ENCODE data around the gene TMCO5A. TPM values are rescaled to one million over a fixed set of nuclear protein-coding genes. Genes with fewer than 3 reads are reported as not detected.
"Not testable (repeated sequence)": the region's sequence is repeated elsewhere in the genome, so short reads cannot be mapped to it uniquely, and the experiment has no call there.

TMCO5A gene
- total RNA-seq = not detected

DNA sequence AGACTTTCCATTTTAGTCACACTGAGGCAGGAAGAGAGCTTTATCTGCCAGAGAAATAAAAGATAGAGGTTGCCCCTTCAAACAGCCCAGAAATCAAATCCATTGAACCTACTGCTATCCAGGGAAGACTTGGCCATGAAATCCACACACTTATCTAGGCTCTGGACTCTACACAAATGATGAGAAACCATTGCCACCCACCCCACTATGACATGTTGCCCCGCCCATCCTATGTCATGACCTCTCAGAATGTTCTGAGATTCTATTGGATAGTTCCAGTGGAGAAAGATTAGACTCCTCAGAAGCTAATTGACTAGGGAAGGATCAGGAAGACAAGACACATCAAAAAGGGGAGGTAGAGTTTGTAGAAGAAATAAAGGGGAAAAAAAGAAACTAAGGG, at the start of gene TMCO5A:
Gene TMCO5A (plus strand): TSS at position 301 of the 400 bp plus-strand sequence. CDS start 1,684 bp downstream, outside the sequence.
- DNase-seq = no peak

- DNase-seq = no peak
Observed at GRCh38 chr15:37885651-37886050, 48.8 kb upstream of the TMCO5A start.

GRCh38 chr15:37888356-37888755, 46.1 kb upstream of the TMCO5A start:
- no peak for DNase-seq

DNA sequence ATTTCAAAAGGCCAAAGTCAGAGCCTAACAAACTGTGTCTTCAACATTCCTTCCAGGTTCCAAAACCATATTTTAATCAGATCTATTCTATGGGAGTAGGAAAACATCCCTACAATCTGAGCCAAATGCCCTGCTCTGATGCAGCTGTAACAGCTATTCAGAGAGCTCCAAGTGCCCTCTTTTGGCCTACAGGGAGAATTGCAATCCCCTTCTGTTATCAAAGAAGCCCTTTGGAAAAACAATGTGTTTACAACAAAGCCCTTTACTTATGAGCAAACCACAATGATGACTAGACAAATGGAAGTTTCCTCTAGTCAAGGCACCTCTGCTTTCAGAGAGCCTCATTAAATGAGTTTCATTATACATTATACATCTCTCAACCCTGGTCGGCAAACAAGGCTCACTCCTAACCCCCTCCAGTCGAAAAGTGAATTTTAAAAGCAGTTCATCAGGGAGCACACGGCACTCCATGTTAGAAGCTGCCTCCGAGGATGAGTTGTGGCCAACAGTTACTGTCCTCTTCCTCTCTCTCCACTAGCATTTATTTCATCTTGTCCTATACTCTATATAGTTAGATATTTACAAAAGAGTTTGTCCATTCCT, 42.6 kb upstream of the TMCO5A start:
- peak; percentile 68 for DNase-seq

DNA sequence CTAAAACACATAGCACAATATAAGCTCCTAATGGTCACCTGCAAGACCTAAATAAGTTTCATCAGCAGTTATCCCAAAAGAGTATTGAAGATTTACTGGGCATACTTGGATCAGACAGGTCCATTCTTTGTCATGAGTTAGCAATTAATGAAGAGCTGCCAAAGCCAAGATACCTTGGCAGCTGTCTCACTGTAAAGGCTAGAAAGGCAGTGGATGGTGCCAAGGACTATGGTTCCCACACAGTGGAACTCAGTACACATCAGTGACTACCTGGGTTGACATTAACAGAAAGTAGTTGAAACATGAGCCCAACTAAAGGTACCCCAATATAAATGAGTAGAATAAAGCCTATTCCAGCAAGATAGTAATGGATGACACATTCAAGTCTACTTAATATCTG, 41.1 kb upstream of the TMCO5A start:
- DNase-seq = no peak

GRCh38 chr15:37898362-37898761, 36.1 kb upstream of the TMCO5A start:
- DNase-seq = no peak

DNA sequence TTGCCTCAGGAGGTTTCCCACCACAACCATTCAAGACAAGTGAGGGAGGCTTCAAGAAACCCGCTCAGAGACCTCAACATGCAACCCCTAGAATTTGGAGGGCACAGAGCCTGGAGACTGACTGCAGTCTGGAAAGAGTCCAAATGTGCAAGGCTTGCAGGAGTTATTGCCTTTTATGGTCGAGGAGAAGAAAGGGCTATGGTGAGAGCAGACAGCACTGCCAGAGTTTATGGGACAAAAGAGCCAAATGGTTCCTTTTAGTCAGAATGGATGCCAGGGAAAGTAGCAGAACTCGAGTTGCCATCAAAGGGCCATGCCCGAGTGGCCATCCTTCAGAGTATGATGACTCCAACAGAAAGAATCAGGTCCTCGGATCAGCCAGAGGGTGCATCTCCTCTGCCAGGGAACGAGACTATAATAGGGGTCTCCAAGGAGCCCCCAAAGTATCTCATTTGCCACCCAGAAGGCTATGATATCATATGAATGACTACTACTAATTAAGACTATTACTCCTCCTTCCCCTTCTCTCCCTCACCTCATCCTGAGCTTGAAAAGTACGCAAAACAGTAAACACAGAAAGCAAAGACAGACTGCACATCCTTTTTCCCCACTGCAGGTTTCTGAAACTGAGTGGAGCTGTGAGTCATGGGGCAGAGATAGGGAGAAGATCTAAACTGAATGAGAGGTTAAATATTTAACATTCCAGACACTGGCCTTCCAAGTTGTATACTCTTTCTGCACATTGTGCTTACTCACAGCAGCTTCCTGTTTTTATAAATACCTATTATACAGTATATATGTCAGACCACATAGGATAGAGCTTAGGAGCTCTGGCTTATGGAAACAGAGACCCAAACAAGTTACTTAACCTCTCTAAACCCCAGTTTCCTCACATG, 33.9 kb upstream of the TMCO5A start:
- no peak for DNase-seq

GRCh38 chr15:37902126-37902525, 32.3 kb upstream of the TMCO5A start:
- no peak for DNase-seq

DNA sequence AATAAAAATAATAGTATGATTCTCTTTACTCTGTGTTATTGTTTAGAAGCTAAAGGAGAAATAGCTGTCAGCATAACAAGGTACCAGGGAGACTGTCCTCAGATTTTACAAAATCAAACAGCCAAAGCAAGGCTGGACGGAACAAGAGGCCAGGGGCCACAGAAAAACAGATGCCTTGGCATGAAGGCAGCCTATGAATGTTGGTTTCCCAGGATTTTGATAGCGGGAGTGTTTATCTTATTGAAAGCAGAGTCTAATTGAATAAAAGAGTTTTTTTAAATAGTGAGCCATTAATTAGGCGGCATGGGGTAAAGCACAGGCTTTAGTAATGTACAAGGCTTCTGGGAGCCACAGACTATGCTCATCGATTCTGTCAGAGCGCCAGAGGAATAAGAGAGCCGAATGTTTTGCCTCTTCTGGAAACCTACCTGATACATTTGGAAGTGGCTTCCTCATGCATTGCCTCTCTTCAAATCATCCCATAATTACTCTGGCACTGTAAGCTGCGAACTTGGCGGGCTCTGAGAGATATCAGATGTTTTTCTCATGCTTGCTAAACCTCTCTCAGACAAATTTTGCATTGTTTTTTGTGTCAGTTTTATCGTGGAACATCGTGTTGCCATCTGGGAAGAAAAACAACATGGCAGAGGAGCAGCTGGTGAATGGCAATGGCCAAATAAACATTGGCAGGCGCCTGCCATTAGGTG, 30.4 kb upstream of the TMCO5A start:
- peak; percentile 7 for DNase-seq

DNA sequence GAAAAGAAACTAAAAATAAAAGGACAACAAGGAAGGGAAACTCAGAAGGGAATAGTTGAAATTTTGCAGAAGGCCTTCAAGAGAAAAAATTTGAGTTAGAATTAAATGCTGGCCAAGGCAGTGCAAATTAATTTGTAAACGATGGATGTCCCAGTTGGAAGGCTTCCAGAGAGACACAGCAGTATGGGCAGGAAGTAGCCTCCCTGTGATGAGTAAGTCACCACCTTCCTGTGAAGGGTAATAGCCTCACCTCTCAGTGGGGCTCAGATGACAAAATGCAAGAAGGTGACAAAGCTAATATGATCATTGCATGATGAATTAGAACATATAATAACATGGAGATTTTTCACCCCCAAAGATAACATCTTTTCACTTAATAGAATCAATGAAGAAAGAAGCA, 27.3 kb upstream of the TMCO5A start:
- DNase-seq = no peak

DNA sequence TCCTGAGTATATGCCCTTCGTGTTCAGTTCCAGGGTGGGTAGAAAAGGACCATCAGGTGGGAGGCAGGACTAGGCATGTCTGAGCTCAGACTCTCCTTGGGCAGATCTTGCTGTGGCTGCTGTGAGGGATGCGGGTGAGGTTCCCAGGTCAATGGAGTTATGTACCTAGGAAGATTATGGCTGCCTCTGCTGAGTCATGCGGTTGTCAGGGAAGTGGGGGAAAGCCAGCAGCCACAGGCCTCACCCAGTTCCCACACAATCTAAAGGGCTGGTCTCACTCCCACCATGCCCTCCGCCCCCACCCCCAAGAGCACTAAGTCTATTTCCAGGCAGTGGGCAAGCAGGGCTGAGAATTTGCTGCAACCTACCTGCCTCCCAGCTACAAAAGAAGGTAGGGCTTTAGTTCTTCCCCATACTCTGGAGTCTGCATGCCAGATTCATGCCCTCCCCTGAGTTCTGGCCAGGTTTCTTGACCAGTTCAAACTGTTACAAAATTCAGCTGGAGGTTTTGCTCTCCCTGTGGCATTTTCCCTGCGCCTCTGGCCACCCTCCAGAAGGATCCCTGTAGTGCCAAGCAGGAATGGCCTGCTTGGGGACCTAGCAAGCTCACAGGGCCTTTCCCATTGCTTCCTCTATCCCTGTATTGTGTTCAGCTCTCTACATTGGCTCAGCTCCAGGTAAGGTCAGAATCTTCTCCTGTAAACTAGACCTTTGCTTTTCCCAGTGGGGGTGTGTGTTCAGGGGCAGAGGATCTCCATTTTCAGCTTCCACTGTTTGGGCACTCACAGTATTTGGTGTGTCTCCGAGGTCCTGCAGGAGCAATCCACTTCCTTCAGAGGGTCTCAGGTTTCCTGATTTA, 12.7 kb upstream of the TMCO5A start:
- DNase-seq = peak; percentile 4

- DNase-seq = no peak
Observed at GRCh38 chr15:37926136-37926535, 8.3 kb upstream of the TMCO5A start.

DNA sequence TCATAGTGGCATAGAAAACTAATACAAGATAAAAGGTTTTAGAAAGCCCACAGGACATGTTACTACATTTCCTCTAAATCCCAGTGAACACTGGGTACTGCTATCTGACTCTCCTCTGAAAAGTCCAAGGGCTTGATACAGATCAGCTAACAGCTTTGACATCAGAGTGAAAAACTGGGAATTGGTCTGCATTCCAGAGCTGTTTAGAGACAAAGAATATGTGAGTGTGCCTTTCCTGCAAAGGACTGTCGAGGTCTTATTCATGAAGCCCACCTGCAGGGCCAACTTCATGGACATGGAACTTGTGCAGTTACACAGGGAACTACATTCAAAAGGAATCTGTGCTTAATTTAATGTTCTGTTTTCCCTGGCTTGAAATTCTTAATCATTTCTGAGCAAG, 5.2 kb upstream of the TMCO5A start:
- no peak for DNase-seq

GRCh38 chr15:37931321-37931720, 3.1 kb upstream of the TMCO5A start:
- DNase-seq = no peak

DNA sequence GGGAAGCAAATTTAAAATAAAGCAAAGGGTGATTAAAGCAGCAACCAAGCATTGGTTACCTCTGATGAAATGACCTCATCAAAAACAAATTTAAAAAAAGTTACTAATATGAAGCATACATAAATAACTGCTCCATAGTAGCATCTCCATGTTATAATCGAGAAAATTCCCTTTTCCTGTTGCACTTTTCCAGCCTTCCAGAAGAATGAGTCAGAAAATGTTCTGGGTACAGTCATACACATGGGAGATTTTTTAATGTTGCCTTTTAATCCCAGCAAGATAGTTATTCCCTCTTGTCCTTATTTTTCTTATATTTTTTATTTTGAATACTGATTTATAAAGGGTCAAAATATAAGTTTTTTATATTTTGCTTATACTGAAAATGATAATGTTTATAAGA, 2.6 kb upstream of the TMCO5A start:
- DNase-seq = no peak

DNA sequence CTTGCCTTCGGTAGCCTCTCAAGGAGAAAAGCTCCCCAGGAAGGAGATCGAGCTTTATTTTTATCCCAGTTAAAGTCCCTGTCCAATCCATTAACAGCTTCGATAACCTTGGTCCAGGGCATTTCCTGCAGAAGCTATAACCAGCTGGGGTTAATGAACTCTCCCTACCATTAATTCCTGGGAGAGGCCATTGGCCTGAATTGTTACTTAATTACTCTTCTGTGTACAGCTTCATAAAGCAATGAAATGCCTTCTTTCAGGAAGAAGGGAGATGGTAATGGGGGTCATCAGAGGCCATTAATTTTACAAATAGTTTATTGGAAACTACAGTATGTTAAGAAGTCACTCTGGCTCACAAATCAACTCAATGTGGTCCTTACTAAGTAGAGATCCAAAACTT, 1.9 kb upstream of the TMCO5A start:
- no peak for DNase-seq

DNA sequence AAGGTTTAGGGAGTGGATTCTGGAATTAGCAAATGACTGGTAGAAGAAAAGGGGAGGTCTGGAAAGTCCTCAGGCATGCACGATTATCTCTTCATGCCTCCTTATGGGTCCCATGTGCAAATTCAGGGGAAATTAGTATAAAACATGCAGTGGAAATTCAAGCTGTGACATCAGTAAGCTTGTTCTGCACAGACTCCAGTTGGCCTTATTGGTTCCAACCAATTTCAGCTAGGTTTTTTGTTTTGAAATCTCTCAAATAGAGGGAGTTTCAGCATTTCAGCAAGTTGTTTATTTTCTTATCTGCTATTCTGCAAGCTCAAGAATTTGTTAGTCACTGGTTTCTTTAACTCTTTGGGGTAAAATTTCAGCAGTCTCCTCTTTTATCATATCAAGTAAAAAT, 774 bp upstream of the TMCO5A start:
- no peak for DNase-seq

GRCh38 chr15:37940876-37941275, 6.4 kb downstream of the TMCO5A start:
- peak; percentile 5 for DNase-seq

- DNase-seq = no peak
Observed at GRCh38 chr15:37941779-37942178, 7.3 kb downstream of the TMCO5A start.

DNA sequence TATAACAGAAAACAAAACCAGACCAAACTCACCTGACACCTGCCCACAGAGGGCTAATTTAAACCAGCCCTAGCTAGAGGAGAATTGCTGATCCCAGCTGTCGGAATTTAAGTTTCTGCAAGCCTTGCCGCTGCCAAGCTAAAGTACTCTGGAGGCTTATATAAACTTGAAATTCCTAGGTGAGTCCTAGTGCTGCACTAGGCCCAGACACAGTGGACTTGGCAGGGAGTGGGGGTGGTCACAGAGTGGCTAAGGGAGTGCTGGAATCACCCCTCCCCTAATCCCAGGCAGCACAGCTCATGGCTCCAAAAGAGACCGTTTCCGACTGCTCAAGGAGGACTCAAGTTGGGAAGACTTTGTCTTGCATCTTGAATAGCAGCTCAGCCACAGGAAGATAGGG, 17.6 kb downstream of the TMCO5A start:
- no peak for DNase-seq

DNA sequence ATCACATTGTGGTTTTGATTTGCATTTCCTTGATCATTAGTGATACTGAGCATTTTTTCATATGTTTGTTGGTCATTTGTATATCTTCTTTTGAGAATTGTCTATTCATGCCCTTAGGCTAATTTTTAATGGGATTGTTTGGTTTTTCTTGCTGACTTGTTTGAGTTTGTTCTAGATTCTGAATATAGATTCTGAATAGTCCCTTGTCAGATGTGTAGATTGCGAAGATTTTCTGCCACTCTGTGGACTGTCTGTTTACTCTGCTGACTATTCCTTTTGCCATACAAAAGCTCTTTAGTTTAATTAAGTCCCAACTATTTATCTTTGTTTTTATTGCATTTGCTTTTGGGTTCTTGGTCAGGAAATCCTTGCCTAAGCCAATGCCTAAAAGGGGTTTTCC, 26.3 kb downstream of the TMCO5A start:
- DNase-seq = not testable (repeated sequence)

- DNase-seq = no peak
Observed at GRCh38 chr15:37967788-37968187, 33.3 kb downstream of the TMCO5A start.
